Measurements from ENCODE around the gene DOK5. TPM values are rescaled to one million over a fixed set of nuclear protein-coding genes. Genes with fewer than 3 reads are reported as not detected.
A peak's percentile ranks its signal among the peaks of the same experiment; 100 is the strongest.

DOK5 gene
- total and polyA plus RNA-seq, 9 donors = 15.9 to 33.3 (median 21.7) TPM

GRCh38 chr20:54497931-54498718, 22.7 kb downstream of the DOK5 start:
- no peaks in the 10 kb centered on the region for H3K27me3 ChIP-seq (ENCODE audit: control insufficient read depth, insufficient read depth, low read length)
- no peaks in the 10 kb centered on the region for H3K36me3 ChIP-seq (ENCODE audit: control insufficient read depth, insufficient read depth, low read length)
- no peaks in the 10 kb centered on the region for H3K4me1 ChIP-seq (ENCODE audit: control insufficient read depth, insufficient read depth, low read length)
- WGBS (ENCODE audit: insufficient coverage) = no CpG with 5 or more reads among the region's 4 CpGs
- DNase-seq = no peak
- H3K9me3 ChIP-seq (replicated peaks; ENCODE audit: control insufficient read depth, low read depth, low read length) = no peaks in the 10 kb centered on the region
- H3K4me3 ChIP-seq (ENCODE audit: low read length) = no peak overlapping the region
- no peak overlapping the region for H3K27ac ChIP-seq (ENCODE audit: low read length)

- H3K4me1 ChIP-seq (ENCODE audit: control insufficient read depth, insufficient read depth, low read length) = no peaks in the 10 kb centered on the region
- H3K9me3 ChIP-seq (replicated peaks; ENCODE audit: control insufficient read depth, low read depth, low read length) = no peaks in the 10 kb centered on the region
- no peak overlapping the region for H3K4me3 ChIP-seq (ENCODE audit: low read length)
- WGBS (ENCODE audit: insufficient coverage) = no CpG with 5 or more reads among the region's 1 CpG
- no peak overlapping the region for H3K27ac ChIP-seq (ENCODE audit: low read length)
- no peaks in the 10 kb centered on the region for H3K27me3 ChIP-seq (ENCODE audit: control insufficient read depth, insufficient read depth, low read length)
- H3K36me3 ChIP-seq (ENCODE audit: control insufficient read depth, insufficient read depth, low read length) = no peaks in the 10 kb centered on the region
- DNase-seq = no peak
Measured at GRCh38 chr20:54499111-54499510, 23.7 kb downstream of the DOK5 start.

DNA sequence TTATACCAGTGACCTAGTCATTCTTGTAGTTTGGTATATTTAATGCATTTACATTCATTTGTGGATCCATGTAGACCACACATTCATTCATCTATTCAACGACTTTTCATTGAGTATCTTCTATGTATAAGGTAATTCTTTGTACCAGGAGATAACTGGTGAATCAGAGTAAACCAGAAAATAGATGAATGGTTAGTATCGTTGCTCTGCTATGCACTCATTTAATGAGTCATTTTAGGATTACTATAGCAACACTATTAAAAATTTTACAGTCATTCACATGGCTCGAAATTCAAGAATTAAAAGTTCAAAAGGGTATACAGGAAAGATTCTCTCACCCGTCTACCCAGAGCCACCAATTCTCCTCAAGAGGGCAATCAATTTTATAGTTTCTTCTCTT, 26.8 kb downstream of the DOK5 start:
- DNase-seq = no peak
- no peak overlapping the region for H3K27ac ChIP-seq (ENCODE audit: low read length)
- H3K36me3 ChIP-seq (ENCODE audit: control insufficient read depth, insufficient read depth, low read length) = no peaks in the 10 kb centered on the region
- WGBS (ENCODE audit: insufficient coverage) = no CpG with 5 or more reads among the region's 4 CpGs
- no peaks in the 10 kb centered on the region for H3K9me3 ChIP-seq (replicated peaks; ENCODE audit: control insufficient read depth, low read depth, low read length)
- H3K4me1 ChIP-seq (ENCODE audit: control insufficient read depth, insufficient read depth, low read length) = no peaks in the 10 kb centered on the region
- no peak overlapping the region for H3K4me3 ChIP-seq (ENCODE audit: low read length)
- H3K27me3 ChIP-seq (ENCODE audit: control insufficient read depth, insufficient read depth, low read length) = no peaks in the 10 kb centered on the region

- Histone ChIP-seq H3K36me3 (ENCODE audit: control insufficient read depth, insufficient read depth, low read length) (no peaks in the 10 kb centered on the region), H3K4me1 (ENCODE audit: control insufficient read depth, insufficient read depth, low read length) (no peaks in the 10 kb centered on the region), H3K4me3 (ENCODE audit: low read length) (no peak overlapping the region), H3K9me3 (replicated peaks; ENCODE audit: control insufficient read depth, low read depth, low read length) (no peaks in the 10 kb centered on the region), H3K27ac (ENCODE audit: low read length) (no peak overlapping the region), H3K27me3 (ENCODE audit: control insufficient read depth, insufficient read depth, low read length) (no peaks in the 10 kb centered on the region)
- WGBS (ENCODE audit: insufficient coverage) = 91% methylated on average over 5 of the region's 6 CpGs
- DNase-seq = no peak
Measured at GRCh38 chr20:54506643-54507042, 31.2 kb downstream of the DOK5 start.

DNA sequence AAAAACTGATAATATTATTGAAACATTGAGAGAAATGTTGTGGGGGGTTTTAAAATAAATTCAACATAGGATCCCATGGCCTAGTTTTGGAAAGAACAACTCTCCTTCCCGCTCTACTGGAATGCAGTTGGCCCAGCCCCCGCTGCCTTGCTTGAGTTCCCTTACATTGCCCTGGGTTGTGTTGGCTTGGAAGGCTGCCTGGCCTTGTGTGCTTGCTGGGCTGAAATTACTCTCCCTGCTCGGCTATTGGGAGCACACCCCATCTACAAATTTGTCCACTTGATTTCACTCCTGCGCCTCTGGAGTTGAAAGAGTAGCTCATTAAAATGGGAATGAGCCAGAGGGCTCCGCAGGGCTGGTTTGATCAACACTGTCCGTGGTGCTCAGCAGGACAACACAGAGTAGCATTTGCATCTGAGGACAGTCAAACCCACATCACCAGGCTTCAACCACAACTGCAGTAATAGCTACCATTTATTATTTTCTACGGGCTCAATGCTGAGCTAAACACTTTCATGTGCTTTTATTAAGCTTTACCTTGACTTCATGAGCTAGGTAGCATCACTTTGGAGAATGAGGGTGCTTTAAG, 35.2 kb downstream of the DOK5 start:
- H3K4me1 ChIP-seq (ENCODE audit: control insufficient read depth, insufficient read depth, low read length) = no peaks in the 10 kb centered on the region
- peaks cover 4% of the 10 kb centered on the region for H3K9me3 ChIP-seq (replicated peaks; ENCODE audit: control insufficient read depth, low read depth, low read length)
- H3K27me3 ChIP-seq (ENCODE audit: control insufficient read depth, insufficient read depth, low read length) = no peaks in the 10 kb centered on the region
- no peak overlapping the region for H3K27ac ChIP-seq (ENCODE audit: low read length)
- DNase-seq = peak; percentile 37
- 59% methylated on average over 3 of the region's 7 CpGs for WGBS (ENCODE audit: insufficient coverage)
- no peak overlapping the region for H3K4me3 ChIP-seq (ENCODE audit: low read length)
- H3K36me3 ChIP-seq (ENCODE audit: control insufficient read depth, insufficient read depth, low read length) = no peaks in the 10 kb centered on the region

DNA sequence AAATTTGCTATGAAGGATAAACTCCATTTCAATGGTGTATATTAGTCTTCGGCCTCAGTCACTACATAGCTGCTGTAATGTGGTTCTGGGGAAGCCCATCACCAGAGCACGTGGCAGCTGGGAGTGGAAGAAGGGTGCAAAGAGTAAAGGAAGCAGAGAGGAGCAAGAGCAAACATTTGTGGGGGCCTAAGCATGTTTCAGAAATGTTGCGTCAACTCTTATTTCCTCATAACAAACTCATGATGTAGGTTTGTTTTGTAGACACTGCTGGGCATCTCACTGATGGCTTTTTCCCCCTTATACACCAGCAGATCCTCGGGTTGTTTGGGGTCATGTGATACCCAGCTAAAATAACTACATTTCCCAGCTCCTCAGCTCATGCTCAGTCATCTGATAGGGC, 37.3 kb downstream of the DOK5 start:
- DNase-seq = no peak

GRCh38 chr20:54514028-54514607, 38.7 kb downstream of the DOK5 start:
- no peak overlapping the region for H3K27ac ChIP-seq (ENCODE audit: low read length)
- H3K27me3 ChIP-seq (ENCODE audit: control insufficient read depth, insufficient read depth, low read length) = no peaks in the 10 kb centered on the region
- no peaks in the 10 kb centered on the region for H3K4me1 ChIP-seq (ENCODE audit: control insufficient read depth, insufficient read depth, low read length)
- no peaks in the 10 kb centered on the region for H3K36me3 ChIP-seq (ENCODE audit: control insufficient read depth, insufficient read depth, low read length)
- peaks cover 4% of the 10 kb centered on the region for H3K9me3 ChIP-seq (replicated peaks; ENCODE audit: control insufficient read depth, low read depth, low read length)
- DNase-seq = peak; percentile 12
- H3K4me3 ChIP-seq (ENCODE audit: low read length) = no peak overlapping the region
- 58% methylated on average over 2 of the region's 3 CpGs for WGBS (ENCODE audit: insufficient coverage)

More for the DNA sequence above, 37.3 kb downstream of the DOK5 start:
- Histone ChIP-seq H3K27ac (ENCODE audit: low read length) (no peak overlapping the region), H3K4me3 (ENCODE audit: low read length) (no peak overlapping the region), H3K36me3 (ENCODE audit: control insufficient read depth, insufficient read depth, low read length) (no peaks in the 10 kb centered on the region), H3K9me3 (replicated peaks; ENCODE audit: control insufficient read depth, low read depth, low read length) (peaks cover 4% of the 10 kb centered on the region), H3K4me1 (ENCODE audit: control insufficient read depth, insufficient read depth, low read length) (no peaks in the 10 kb centered on the region), H3K27me3 (ENCODE audit: control insufficient read depth, insufficient read depth, low read length) (no peaks in the 10 kb centered on the region)
- WGBS (ENCODE audit: insufficient coverage) = no CpG with 5 or more reads among the region's 4 CpGs

GRCh38 chr20:54515793-54516628, 40.6 kb downstream of the DOK5 start:
- 67% methylated on average over 2 of the region's 6 CpGs for WGBS (ENCODE audit: insufficient coverage)
- no peaks in the 10 kb centered on the region for H3K36me3 ChIP-seq (ENCODE audit: control insufficient read depth, insufficient read depth, low read length)
- H3K4me1 ChIP-seq (ENCODE audit: control insufficient read depth, insufficient read depth, low read length) = no peaks in the 10 kb centered on the region
- no peak overlapping the region for H3K27ac ChIP-seq (ENCODE audit: low read length)
- H3K27me3 ChIP-seq (ENCODE audit: control insufficient read depth, insufficient read depth, low read length) = no peaks in the 10 kb centered on the region
- H3K4me3 ChIP-seq (ENCODE audit: low read length) = no peak overlapping the region
- peaks cover 4% of the 10 kb centered on the region for H3K9me3 ChIP-seq (replicated peaks; ENCODE audit: control insufficient read depth, low read depth, low read length)
- DNase-seq = no peak

GRCh38 chr20:54517241-54517975, 42.0 kb downstream of the DOK5 start:
- Histone ChIP-seq H3K27me3 (ENCODE audit: control insufficient read depth, insufficient read depth, low read length) (no peaks in the 10 kb centered on the region), H3K4me3 (ENCODE audit: low read length) (no peak overlapping the region), H3K9me3 (replicated peaks; ENCODE audit: control insufficient read depth, low read depth, low read length) (peaks cover 4% of the 10 kb centered on the region), H3K36me3 (ENCODE audit: control insufficient read depth, insufficient read depth, low read length) (no peaks in the 10 kb centered on the region), H3K4me1 (ENCODE audit: control insufficient read depth, insufficient read depth, low read length) (no peaks in the 10 kb centered on the region), H3K27ac (ENCODE audit: low read length) (no peak overlapping the region)
- 100% methylated on average over 1 of the region's 4 CpGs for WGBS (ENCODE audit: insufficient coverage)
- DNase-seq = no peak
